AG09319 (cell line): ENCODE results near the gene YPEL5.
"Not testable (repeated sequence)": the region's sequence is repeated elsewhere in the genome, so short reads cannot be mapped to it uniquely, and the experiment has no call there.

Experiments
- DNase-seq: peaks from one replicate; pipeline ENCODE4 v3.0.0-alpha.2; 2010; ENCODE audit warnings: low read depth; ENCODE audit errors: extremely low read depth
- TF ChIP-seq, protein P1 (sequence below): IDR thresholded peaks from 2 replicates; pipeline ENCODE4 v1.5.1; 2011; ENCODE audit warnings: low read depth, mild to moderate bottlenecking, inconsistent platforms, low read length, moderate library complexity

Gene YPEL5

DNA sequence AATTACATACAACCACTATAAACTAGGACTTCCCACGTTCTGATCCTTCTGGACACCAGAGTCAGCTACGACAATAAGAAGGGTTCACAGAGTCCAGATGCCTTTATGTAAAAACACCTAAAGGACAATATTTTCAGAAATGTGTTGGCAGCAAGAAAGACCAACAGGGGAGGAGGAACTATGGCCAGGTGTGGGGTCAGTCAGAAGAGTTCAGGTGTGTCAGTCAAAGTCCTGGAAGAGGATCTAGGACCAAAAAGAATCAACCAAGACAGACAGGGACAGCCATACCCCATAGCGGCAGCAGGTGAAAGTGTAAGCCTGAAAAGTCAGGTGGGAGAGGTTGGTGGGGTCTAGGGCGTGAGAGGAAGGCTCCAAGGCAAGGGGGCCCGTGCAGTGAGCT is 38.0 kb upstream of the YPEL5 start:
- DNase-seq, result no peak
- TF ChIP-seq, protein P1, sequence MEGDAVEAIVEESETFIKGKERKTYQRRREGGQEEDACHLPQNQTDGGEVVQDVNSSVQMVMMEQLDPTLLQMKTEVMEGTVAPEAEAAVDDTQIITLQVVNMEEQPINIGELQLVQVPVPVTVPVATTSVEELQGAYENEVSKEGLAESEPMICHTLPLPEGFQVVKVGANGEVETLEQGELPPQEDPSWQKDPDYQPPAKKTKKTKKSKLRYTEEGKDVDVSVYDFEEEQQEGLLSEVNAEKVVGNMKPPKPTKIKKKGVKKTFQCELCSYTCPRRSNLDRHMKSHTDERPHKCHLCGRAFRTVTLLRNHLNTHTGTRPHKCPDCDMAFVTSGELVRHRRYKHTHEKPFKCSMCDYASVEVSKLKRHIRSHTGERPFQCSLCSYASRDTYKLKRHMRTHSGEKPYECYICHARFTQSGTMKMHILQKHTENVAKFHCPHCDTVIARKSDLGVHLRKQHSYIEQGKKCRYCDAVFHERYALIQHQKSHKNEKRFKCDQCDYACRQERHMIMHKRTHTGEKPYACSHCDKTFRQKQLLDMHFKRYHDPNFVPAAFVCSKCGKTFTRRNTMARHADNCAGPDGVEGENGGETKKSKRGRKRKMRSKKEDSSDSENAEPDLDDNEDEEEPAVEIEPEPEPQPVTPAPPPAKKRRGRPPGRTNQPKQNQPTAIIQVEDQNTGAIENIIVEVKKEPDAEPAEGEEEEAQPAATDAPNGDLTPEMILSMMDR, result no peak

DNA sequence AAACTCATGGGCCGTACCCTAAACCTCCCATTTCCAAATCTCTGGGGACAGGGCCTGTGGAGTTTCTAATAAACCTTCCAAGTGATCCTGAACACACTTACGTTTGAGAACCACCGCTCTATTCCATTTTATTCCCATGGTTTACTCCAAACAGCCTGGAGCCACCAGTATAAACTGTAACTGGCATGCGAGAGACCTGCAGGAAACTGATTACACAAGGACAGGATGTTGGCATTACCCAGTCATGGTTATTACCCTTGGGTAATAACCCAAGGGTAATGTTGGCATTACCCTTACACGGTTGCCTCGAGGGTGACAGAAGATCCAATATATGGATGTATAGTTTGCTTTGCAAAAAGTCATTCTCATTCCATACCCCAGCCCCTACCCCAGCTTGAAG is 37.0 kb upstream of the YPEL5 start:
- TF ChIP-seq, protein P1, result no peak
- DNase-seq, result no peak

DNA sequence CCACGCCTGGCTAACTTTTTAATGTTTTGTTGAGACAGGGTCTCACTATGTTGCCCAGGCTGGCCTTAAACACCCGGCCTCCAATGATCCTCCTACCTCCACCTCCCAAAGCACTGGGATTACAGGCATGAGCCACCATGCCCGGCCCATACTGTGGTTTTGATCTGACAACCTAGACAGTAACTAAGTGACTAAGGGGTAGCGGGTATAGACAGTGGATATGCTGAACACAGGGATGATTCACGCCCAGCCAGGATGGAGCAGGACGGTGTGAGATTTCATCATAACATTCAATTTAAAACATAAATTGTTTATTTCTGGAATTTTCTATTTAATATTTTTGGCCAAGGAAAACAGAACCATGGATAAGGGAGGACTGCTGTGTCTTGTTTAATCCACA is 36.0 kb upstream of the YPEL5 start:
- no peak for DNase-seq
- TF ChIP-seq, protein P1, result no peak

DNA sequence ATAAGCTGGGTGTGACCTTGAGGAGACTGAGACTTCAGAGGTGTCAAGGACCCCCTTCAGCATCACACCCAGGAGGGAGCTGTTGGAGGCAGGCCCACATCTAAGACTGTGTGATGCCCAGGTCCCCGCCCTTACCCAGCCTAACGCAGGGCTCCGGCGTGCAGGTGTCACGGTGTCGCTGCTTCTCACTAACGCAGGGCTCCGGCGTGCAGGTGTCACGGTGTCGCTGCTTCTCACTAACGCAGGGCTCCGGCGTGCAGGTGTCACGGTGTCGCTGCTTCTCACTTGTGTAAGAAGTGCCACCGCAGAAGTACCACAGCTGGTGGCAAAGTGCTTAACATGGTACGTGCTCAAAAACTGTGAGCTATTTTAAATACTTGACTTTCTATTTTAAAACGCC is 35.6 kb upstream of the YPEL5 start:
- not testable (repeated sequence) for DNase-seq

DNA sequence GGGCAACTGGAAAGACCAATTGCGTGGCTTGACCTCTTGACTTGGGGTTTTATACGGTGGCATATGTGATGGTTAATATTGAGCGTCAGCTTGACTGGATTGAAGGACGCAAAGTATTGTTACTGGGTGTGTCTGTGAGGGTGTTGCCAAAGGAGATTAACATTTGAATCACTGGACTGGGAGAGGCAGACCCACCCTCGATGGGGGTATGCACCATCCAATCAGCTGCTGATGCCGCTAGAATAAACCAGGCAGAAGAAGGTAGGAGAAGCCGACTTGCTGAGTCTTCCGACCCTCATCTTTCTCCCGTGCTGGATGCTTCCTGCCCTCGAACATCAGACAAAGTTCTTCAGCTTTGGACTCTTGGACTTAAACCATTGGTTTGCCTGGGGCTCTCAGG is 34.2 kb upstream of the YPEL5 start:
- TF ChIP-seq, protein P1, result no peak
- no peak for DNase-seq

DNA sequence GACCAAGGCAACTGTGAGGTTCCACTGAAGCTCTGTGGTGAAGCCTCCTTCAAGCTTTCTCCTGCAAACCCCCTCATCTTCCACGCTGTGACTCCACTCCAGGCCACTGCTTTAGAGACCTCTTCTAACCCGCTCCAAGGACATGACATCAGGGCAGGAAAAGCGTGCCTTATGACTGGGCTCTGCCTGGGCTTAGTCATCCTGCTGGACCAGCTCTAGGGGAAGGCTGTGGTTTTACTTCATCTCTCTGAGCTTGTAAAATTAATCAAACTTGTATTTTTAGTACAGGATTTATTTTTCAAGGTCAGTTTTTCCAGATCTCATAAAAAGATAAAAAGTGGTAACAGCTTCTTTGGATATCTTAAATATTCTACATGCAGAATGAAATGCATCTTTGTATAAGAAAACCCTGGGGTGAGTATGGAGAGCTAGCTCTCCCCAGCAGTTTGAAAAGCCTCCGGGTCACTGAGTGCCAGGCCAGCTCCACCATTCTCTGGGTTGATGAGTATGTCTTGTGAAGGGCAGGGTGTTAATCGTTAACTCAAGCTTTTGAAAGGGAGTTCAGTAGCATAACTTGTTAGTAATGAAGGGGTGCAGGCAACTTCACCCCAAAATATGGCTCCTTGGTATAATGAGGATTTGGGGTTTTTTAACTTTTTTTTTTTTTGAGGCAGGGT is 33.1 kb upstream of the YPEL5 start:
- DNase-seq, result peak; percentile 52
- TF ChIP-seq, protein P1, result no peak

DNA sequence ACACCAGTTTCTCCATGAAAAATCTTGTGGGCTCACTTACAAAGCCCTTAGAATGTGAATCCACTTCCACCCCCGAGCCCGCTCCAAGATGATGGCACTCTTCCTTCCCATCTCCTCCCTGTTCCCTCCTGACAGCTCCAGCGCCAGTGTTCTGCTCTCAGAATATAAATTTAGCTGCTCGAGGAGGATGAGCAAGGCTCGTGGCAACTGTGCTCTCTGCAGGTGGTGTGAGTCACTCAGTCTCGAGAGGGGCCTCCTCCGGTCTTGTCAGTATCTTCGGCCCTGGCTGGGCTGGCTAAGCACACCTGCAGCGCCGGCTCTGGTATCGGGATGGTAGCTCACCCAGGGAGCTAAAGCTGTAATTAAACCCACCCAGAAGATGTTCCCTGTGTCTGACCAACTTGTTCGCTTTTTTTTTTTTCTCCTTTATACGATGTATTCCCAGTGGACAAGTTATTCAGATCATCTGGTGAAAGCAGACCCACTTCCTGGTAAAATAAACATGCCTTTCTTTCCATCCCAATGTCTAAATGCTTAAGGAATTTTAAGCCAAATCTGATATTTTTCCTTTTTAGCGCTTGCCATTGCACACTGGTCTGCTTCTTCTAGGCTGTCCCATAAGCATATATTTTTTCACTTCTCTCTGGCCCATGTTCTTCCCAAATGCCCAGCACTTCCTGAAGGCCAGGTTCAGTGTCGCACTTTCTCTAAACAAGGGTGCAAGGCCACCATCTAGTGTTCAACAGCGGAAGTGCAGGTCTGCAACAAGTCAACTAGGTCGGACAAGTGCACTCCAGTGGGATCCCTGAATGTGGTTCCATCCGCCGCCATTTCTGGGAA is 31.4 kb upstream of the YPEL5 start:
- DNase-seq, result peak; percentile 61
- TF ChIP-seq, protein P1, result peak; percentile 100
